Mesodermal cell (in vitro differentiated cells): ENCODE data around the gene FBXO17.

Experiments used
- H3K27ac ChIP-seq: 2 replicates; pipeline ENCODE4 v1.7.0; 2013; ENCODE audit warnings: mild to moderate bottlenecking, low read depth, low read length, moderate library complexity; ENCODE audit not compliant: severe bottlenecking
- H3K36me3 ChIP-seq: 2 replicates; pipeline ENCODE4 v1.7.1; 2013; ENCODE audit warnings: mild to moderate bottlenecking, low read length, moderate library complexity; ENCODE audit not compliant: control insufficient read depth, insufficient read depth
- H3K4me1 ChIP-seq: one replicate; pipeline ENCODE4 v1.7.1; 2013; ENCODE audit warnings: mild to moderate bottlenecking, low read length; ENCODE audit not compliant: insufficient read depth, control insufficient read depth, poor library complexity, severe bottlenecking
- H3K4me3 ChIP-seq: 2 replicates; pipeline ENCODE4 v1.7.0; 2013; ENCODE audit warnings: low read length, control low read depth, mild to moderate bottlenecking; ENCODE audit not compliant: insufficient read depth, poor library complexity, severe bottlenecking; ENCODE audit errors: extremely low read depth
- H3K9me3 ChIP-seq: 2 replicates; pipeline ENCODE4 v1.7.1; 2013; ENCODE audit warnings: mild to moderate bottlenecking, low read length, moderate library complexity; ENCODE audit not compliant: control insufficient read depth
- WGBS, 2 experiments: methylation state at CpG; one replicate each; pipeline ENCODE4 v1.1.5; 2013; ENCODE audit warnings: missing lambda C conversion rate in 2 of 2; ENCODE audit not compliant: insufficient coverage in 2 of 2; 5-methylcytosine and 5-hydroxymethylcytosine counted together

The FBXO17 gene

GRCh38 chr19:38959618-38960017, 15.9 kb downstream of the FBXO17 start:
- H3K4me1 ChIP-seq = no peaks in the 10 kb centered on the region
- no CpG with 5 or more reads among the region's 5 CpGs for WGBS, 2 experiments
- H3K9me3 ChIP-seq = no peaks in the 10 kb centered on the region
- H3K36me3 ChIP-seq = peaks cover 39% of the 10 kb centered on the region
- H3K27ac ChIP-seq = no peak overlapping the region
- H3K4me3 ChIP-seq = no peak overlapping the region

GRCh38 chr19:38958301-38958700, 17.2 kb downstream of the FBXO17 start:
- no peak overlapping the region for H3K27ac ChIP-seq
- H3K4me1 ChIP-seq = no peaks in the 10 kb centered on the region
- WGBS, 2 experiments = 92 to 100% methylated on average over 1 to 2 of the region's 2 CpGs
- no peaks in the 10 kb centered on the region for H3K9me3 ChIP-seq
- peaks cover 28% of the 10 kb centered on the region for H3K36me3 ChIP-seq
- H3K4me3 ChIP-seq = no peak overlapping the region

- H3K9me3 ChIP-seq = no peaks in the 10 kb centered on the region
- 100% methylated on average over 1 of the region's 2 CpGs for WGBS, 2 experiments
- H3K4me1 ChIP-seq = no peaks in the 10 kb centered on the region
- H3K36me3 ChIP-seq = peaks cover 27% of the 10 kb centered on the region
- H3K4me3 ChIP-seq = no peak overlapping the region
- H3K27ac ChIP-seq = no peak overlapping the region
These were observed 19.3 kb downstream of the FBXO17 start for GRCh38 chr19:38956264-38956663.

GRCh38 chr19:38953677-38954076, 21.9 kb downstream of the FBXO17 start:
- no peak overlapping the region for H3K4me3 ChIP-seq
- no peak overlapping the region for H3K27ac ChIP-seq
- peaks cover 20% of the 10 kb centered on the region for H3K36me3 ChIP-seq
- no peaks in the 10 kb centered on the region for H3K9me3 ChIP-seq
- no peaks in the 10 kb centered on the region for H3K4me1 ChIP-seq
- 55 to 76% methylated on average over 3 of the region's 4 CpGs for WGBS, 2 experiments

GRCh38 chr19:38952395-38953165, 23.0 kb downstream of the FBXO17 start:
- WGBS, 2 experiments = 72 to 77% methylated on average over 11 to 12 of the region's 13 CpGs
- Histone ChIP-seq H3K4me3 (no peak overlapping the region), H3K27ac (no peak overlapping the region), H3K36me3 (peaks cover 26% of the 10 kb centered on the region), H3K9me3 (no peaks in the 10 kb centered on the region), H3K4me1 (no peaks in the 10 kb centered on the region)

- 100% methylated on average over 1 of the region's 3 CpGs; no CpG with 5 or more reads in 1 of the 2 experiments for WGBS, 2 experiments
- Histone ChIP-seq H3K4me1 (no peaks in the 10 kb centered on the region), H3K9me3 (no peaks in the 10 kb centered on the region), H3K4me3 (no peak overlapping the region), H3K27ac (no peak overlapping the region), H3K36me3 (peaks cover 31% of the 10 kb centered on the region)
These were observed 24.4 kb downstream of the FBXO17 start for GRCh38 chr19:38951187-38951586.

GRCh38 chr19:38949580-38950367, 25.8 kb downstream of the FBXO17 start:
- H3K27ac ChIP-seq = no peak overlapping the region
- H3K4me3 ChIP-seq = no peak overlapping the region
- H3K36me3 ChIP-seq = peaks cover 38% of the 10 kb centered on the region
- H3K4me1 ChIP-seq = no peaks in the 10 kb centered on the region
- WGBS, 2 experiments = 59 to 67% methylated on average over 36 to 64 of the region's 72 CpGs
- H3K9me3 ChIP-seq = no peaks in the 10 kb centered on the region

GRCh38 chr19:38946229-38947010, 29.1 kb downstream of the FBXO17 start:
- Histone ChIP-seq H3K36me3 (peaks cover 40% of the 10 kb centered on the region), H3K4me3 (no peak overlapping the region), H3K27ac (no peak overlapping the region), H3K9me3 (no peaks in the 10 kb centered on the region), H3K4me1 (no peaks in the 10 kb centered on the region)
- 76 to 91% methylated on average over 4 to 9 of the region's 11 CpGs for WGBS, 2 experiments

- Histone ChIP-seq H3K9me3 (no peaks in the 10 kb centered on the region), H3K36me3 (peaks cover 40% of the 10 kb centered on the region), H3K4me1 (no peaks in the 10 kb centered on the region), H3K27ac (no peak overlapping the region), H3K4me3 (no peak overlapping the region)
- WGBS, 2 experiments = 96 to 100% methylated on average over 1 to 2 of the region's 3 CpGs
These were observed 29.8 kb downstream of the FBXO17 start for GRCh38 chr19:38945562-38946228.

- H3K4me1 ChIP-seq = no peaks in the 10 kb centered on the region
- 96 to 97% methylated on average over 11 of the region's 12 CpGs for WGBS, 2 experiments
- H3K9me3 ChIP-seq = no peaks in the 10 kb centered on the region
- no peak overlapping the region for H3K27ac ChIP-seq
- H3K36me3 ChIP-seq = peaks cover 40% of the 10 kb centered on the region
- H3K4me3 ChIP-seq = no peak overlapping the region
These were observed 30.5 kb downstream of the FBXO17 start for GRCh38 chr19:38944981-38945506.
